MCF 10A (cell line): ENCODE measurements around the gene NDNF. TPM values are rescaled to one million over a fixed set of nuclear protein-coding genes. Genes with fewer than 3 reads are reported as not detected.

ENCODE experiments used
- BruUV-seq: library from RNA; stranded (reverse); fragments of 400-500 nt; replicated peaks from 2 replicates; lab custom pipeline; 2021; lab: Mats Ljungman, UMichigan
- CTCF ChIA-PET: fragments of 300-600 bp; sonication (Branson Sonifier 250); formaldehyde crosslinking; extraction: SDS; loops from one replicate; lab custom pipeline; 2021; ENCODE audit warnings: antibody characterized with exemption, inconsistent platforms; lab: Yijun Ruan, JAX
- POLR2A ChIA-PET: fragments of 300-600, 350-650 bp; sonication (Branson Sonifier 250); formaldehyde crosslinking; extraction: SDS; loops from one replicate; lab custom pipeline; 2020; ENCODE audit warnings: antibody characterized with exemption, inconsistent platforms; lab: Yijun Ruan, JAX
- DNase-seq: peaks from one replicate; pipeline ENCODE4 v3.0.0-alpha.2; 2018; ENCODE audit not compliant: unreplicated experiment
- H3K27ac Mint-ChIP-seq: one replicate; pipeline ENCODE4 v1.8.0; 2022; ENCODE audit warnings: mild to moderate bottlenecking, low read depth, mixed read lengths; ENCODE audit not compliant: unreplicated experiment
- H3K27me3 Mint-ChIP-seq: one replicate; pipeline ENCODE4 v1.8.0; 2022; ENCODE audit warnings: mixed read lengths; ENCODE audit not compliant: insufficient read depth, unreplicated experiment
- H3K36me3 Mint-ChIP-seq: one replicate; pipeline ENCODE4 v1.8.0; 2022; ENCODE audit warnings: mild to moderate bottlenecking, moderate library complexity, mixed read lengths; ENCODE audit not compliant: insufficient read depth, unreplicated experiment
- H3K4me1 Mint-ChIP-seq: one replicate; pipeline ENCODE4 v1.8.0; 2022; ENCODE audit warnings: mixed read lengths; ENCODE audit not compliant: insufficient read depth, unreplicated experiment
- H3K4me3 Mint-ChIP-seq: one replicate; pipeline ENCODE4 v1.8.0; 2022; ENCODE audit warnings: mild to moderate bottlenecking, moderate library complexity, mixed read lengths; ENCODE audit not compliant: unreplicated experiment
- H3K9me3 Mint-ChIP-seq: one replicate; pipeline ENCODE4 v1.8.0; 2022; ENCODE audit warnings: mixed read lengths; ENCODE audit not compliant: unreplicated experiment
- intact Hi-C: fragments of 100-400 bp; cut with micrococcal nuclease; formaldehyde crosslinking; loops from 2 replicates; pipeline ENCODE4 v1.14.1; 2022
- total RNA-seq: library from RNA; stranded (reverse); gene quantifications from 2 replicates; pipeline ENCODE4 v1.2.3, GENCODE V29; 2022
- TF ChIP-seq, protein P1 (sequence below): fragments of 200-600 bp; IDR thresholded peaks from one replicate; pipeline ENCODE4 v1.8.0; 2022; ENCODE audit warnings: antibody characterized with exemption, mild to moderate bottlenecking; ENCODE audit not compliant: unreplicated experiment

Gene NDNF
- total RNA-seq, 1 experiment from 2014 or later: not detected

GRCh38 chr4:121112530-121112929, 40.2 kb upstream of the NDNF start:
- no TSS peak for BruUV-seq
- no peaks in the 10 kb centered on the region for H3K36me3 Mint-ChIP-seq
- DNase-seq: peak; percentile 8
- H3K27ac Mint-ChIP-seq: no peak overlapping the region
- TF ChIP-seq, protein P1, sequence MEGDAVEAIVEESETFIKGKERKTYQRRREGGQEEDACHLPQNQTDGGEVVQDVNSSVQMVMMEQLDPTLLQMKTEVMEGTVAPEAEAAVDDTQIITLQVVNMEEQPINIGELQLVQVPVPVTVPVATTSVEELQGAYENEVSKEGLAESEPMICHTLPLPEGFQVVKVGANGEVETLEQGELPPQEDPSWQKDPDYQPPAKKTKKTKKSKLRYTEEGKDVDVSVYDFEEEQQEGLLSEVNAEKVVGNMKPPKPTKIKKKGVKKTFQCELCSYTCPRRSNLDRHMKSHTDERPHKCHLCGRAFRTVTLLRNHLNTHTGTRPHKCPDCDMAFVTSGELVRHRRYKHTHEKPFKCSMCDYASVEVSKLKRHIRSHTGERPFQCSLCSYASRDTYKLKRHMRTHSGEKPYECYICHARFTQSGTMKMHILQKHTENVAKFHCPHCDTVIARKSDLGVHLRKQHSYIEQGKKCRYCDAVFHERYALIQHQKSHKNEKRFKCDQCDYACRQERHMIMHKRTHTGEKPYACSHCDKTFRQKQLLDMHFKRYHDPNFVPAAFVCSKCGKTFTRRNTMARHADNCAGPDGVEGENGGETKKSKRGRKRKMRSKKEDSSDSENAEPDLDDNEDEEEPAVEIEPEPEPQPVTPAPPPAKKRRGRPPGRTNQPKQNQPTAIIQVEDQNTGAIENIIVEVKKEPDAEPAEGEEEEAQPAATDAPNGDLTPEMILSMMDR: no peak
- H3K4me1 Mint-ChIP-seq: no peaks in the 10 kb centered on the region
- intact Hi-C loops: loop anchor here (5.0 kb wide), 2 partner anchors 955 to 1040 kb away; no protein-coding TSS in a partner anchor
- ChIA-PET CTCF (interaction anchor here (0.5 to 1.2 kb wide), 6 partner anchors 9 to 974 kb away, joined by 3 to 4 read pairs (median 3); no protein-coding TSS in a partner anchor), POLR2A (no interaction called here)
- H3K27me3 Mint-ChIP-seq: no peaks in the 10 kb centered on the region
- H3K4me3 Mint-ChIP-seq: no peak overlapping the region
- H3K9me3 Mint-ChIP-seq: no peaks in the 10 kb centered on the region

- TF ChIP-seq, protein P1: no peak
- no peaks in the 10 kb centered on the region for H3K36me3 Mint-ChIP-seq
- H3K27me3 Mint-ChIP-seq: no peaks in the 10 kb centered on the region
- no peaks in the 10 kb centered on the region for H3K9me3 Mint-ChIP-seq
- ChIA-PET CTCF (interaction anchor here (0.7 to 1.9 kb wide), 3 partner anchors 14 to 955 kb away, joined by 4 read pairs; no protein-coding TSS in a partner anchor), POLR2A (no interaction called here)
- no peak overlapping the region for H3K4me3 Mint-ChIP-seq
- no peak for DNase-seq
- no peak overlapping the region for H3K27ac Mint-ChIP-seq
- intact Hi-C loops: no loop called here
- no peaks in the 10 kb centered on the region for H3K4me1 Mint-ChIP-seq
- no TSS peak for BruUV-seq
Observed at GRCh38 chr4:121108557-121108956, 36.2 kb upstream of the NDNF start.

- BruUV-seq: no TSS peak
- H3K27me3 Mint-ChIP-seq: no peaks in the 10 kb centered on the region
- no peak overlapping the region for H3K27ac Mint-ChIP-seq
- intact Hi-C loops: no loop called here
- no peak overlapping the region for H3K4me3 Mint-ChIP-seq
- TF ChIP-seq, protein P1: no peak
- DNase-seq: no peak
- H3K9me3 Mint-ChIP-seq: no peaks in the 10 kb centered on the region
- no peaks in the 10 kb centered on the region for H3K4me1 Mint-ChIP-seq
- no peaks in the 10 kb centered on the region for H3K36me3 Mint-ChIP-seq
- CTCF ChIA-PET: no interaction called here
- POLR2A ChIA-PET: no interaction called here
Observed at GRCh38 chr4:121107507-121107906, 35.2 kb upstream of the NDNF start.

- ChIA-PET POLR2A (no interaction called here), CTCF (interaction anchor here (0.6 to 1.7 kb wide), 6 partner anchors 11 to 1032 kb away, joined by 3 to 7 read pairs (median 4); no protein-coding TSS in a partner anchor)
- Mint-ChIP-seq H3K4me1 (no peaks in the 10 kb centered on the region), H3K9me3 (peaks cover 7% of the 10 kb centered on the region), H3K27ac (no peak overlapping the region), H3K4me3 (no peak overlapping the region), H3K27me3 (no peaks in the 10 kb centered on the region), H3K36me3 (no peaks in the 10 kb centered on the region)
- no TSS peak for BruUV-seq
- TF ChIP-seq, protein P1: no peak
- intact Hi-C loops: no loop called here
- no peak for DNase-seq
Observed at GRCh38 chr4:121100093-121100775, 27.9 kb upstream of the NDNF start.
